C4-2B (cell line): ENCODE measurements around the gene IGBP1.

Source experiments
- CTCF ChIP-seq: fragments of 450-650 bp; conservative IDR thresholded peaks from 2 replicates; pipeline ENCODE4 v1.5.1; 2017; ENCODE audit warnings: mild to moderate bottlenecking
- ZFX ChIP-seq: fragments of 450-650 bp; IDR thresholded peaks from 2 replicates; pipeline ENCODE4 v1.6.1; 2017

- TF ChIP-seq CTCF (no peak), ZFX (no peak)
These were observed 38.4 kb downstream of the IGBP1 start for GRCh38 chrX:70171624-70172023.
